GM18873 (cell line): ENCODE measurements around the gene SHMT2.

ENCODE experiments used
- ATAC-seq: cut with Tn5 transposase; IDR thresholded peaks from one replicate; pipeline ENCODE4 v1.9.1; 2021; ENCODE audit warnings: mild to moderate bottlenecking, moderate library complexity, moderate number of reproducible peaks; ENCODE audit not compliant: unreplicated experiment, low FRiP score

SHMT2 gene

DNA sequence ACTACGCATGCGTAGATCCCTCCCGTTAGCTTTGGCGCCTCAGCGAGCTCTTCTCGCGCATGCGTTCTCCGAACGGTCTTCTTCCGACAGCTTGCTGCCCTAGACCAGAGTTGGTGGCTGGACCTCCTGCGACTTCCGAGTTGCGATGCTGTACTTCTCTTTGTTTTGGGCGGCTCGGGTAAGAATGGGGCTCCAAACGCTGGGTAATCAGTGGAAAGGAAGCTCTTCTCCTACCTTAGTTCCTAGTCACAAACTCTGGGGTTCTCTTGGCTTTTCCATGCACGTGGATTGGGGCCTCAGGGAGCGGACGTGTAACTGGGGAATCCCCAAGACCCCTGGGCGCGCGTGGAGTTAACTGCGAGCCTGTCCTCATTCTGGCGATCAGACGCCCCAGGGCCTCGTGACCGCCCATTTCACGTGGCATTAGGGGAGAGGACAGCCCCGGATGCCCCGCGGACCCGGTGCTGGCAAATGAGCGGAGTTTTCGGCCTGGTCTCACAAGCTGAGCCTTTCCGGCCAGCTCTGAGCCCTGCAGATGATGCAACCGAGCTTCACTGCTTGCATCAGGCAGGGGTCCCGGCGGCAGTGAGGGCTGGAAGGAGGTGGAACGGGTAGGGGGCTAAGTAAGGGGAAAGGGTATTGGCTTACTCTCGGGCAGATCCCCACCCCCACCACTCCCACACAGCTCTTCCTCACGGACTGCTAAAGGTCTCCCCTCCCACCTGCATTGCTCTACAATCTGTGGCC is at the start of gene SHMT2:
Gene SHMT2, plus strand, starts transcription at position 78 of the 747 bp plus-strand sequence. Its CDS starts 68 bp downstream, at position 146.
- ATAC-seq: peak; percentile 60

DNA sequence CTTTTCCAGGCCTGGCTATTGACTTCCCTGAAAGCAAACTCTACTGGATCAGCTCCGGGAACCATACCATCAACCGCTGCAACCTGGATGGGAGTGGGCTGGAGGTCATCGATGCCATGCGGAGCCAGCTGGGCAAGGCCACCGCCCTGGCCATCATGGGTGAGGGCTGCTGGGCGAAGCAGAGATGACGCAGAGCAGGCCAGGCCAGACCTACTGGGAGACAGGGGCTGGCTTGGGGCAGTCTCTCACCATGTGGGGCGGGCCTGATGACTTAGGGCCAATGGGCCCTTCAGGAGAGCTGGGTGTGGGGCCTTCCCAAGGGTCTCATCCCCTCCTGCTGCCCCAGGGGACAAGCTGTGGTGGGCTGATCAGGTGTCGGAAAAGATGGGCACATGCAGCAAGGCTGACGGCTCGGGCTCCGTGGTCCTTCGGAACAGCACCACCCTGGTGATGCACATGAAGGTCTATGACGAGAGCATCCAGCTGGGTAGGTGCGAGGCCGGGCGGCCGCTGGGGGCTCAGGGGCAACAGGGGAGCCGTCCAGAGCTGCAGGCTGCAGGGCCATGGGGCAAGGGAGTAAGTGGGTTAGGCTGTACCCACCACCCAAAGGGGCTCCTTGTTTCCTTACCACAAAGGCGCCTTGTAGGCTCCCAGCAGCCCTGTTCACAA is 49.1 kb upstream of the SHMT2 start:
- ATAC-seq: no peak

DNA sequence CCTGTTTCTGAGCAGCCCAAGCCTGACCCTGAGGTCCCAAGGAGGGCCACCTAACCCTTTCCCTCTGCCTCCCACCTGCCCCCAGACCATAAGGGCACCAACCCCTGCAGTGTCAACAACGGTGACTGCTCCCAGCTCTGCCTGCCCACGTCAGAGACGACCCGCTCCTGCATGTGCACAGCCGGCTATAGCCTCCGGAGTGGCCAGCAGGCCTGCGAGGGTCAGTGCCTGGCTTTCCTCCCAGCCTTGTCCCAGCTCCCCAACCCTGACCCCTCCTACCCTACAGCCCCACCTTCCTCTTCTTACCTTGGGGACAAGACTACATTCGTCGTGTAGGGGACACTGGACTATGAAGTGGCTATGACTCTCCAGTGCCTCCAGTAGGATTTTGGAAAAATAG is 48.4 kb upstream of the SHMT2 start:
- no peak for ATAC-seq

GRCh38 chr12:57181561-57182155 is 47.9 kb upstream of the SHMT2 start:
- no peak for ATAC-seq

DNA sequence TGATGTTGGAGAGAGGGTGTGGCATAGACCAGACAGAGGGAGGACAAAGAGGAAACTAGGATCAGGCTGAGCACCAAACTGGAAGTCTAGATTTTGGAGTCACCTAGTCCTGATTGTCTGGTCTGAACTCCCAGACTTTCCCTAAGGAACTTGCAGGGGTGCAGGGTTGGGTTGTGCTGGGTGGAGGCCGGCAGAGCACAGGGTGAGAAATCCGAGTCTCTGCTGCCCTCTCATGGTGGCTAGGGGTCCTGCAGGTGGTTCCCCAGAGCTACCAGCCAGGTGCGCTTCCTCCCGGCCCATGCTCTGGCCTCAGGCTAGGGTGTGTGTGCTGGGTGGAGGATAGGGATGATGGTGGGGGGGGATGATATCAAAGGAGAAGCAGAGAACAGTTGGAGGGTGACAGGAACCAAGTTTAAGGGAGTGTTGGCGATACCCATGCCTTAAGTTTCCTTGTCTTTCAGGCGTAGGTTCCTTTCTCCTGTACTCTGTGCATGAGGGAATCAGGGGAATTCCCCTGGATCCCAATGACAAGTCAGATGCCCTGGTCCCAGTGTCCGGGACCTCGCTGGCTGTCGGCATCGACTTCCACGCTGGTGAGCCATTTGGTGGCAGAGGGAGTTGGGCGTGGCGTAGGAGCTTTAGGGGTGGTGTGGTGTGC is 46.5 kb upstream of the SHMT2 start:
- ATAC-seq: peak; percentile 58

- ATAC-seq: no peak
Measured at GRCh38 chr12:57183939-57184725, 45.4 kb upstream of the SHMT2 start.

- no peak for ATAC-seq
Measured at GRCh38 chr12:57185403-57185802, 44.1 kb upstream of the SHMT2 start.

- ATAC-seq: no peak
Measured at GRCh38 chr12:57185906-57186508, 43.5 kb upstream of the SHMT2 start.

GRCh38 chr12:57187222-57188089 is 42.1 kb upstream of the SHMT2 start:
- ATAC-seq: no peak

DNA sequence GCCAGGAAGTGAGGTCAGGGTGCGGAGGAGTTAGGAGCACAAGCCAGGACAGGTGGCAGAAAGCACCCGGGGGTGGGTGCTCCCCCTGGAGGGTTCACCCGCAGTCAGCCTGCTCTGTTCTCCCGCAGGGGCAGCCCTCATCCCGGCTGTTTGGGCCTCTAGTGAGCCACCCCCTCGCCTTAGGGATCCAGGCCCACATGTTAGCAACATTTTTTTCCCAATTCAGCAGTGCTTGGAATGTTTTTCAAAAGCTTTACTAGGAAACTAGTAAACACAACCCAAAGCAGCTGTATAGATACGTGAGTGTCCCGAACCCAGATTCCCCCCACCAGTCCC is 41.5 kb upstream of the SHMT2 start:
- ATAC-seq: no peak

DNA sequence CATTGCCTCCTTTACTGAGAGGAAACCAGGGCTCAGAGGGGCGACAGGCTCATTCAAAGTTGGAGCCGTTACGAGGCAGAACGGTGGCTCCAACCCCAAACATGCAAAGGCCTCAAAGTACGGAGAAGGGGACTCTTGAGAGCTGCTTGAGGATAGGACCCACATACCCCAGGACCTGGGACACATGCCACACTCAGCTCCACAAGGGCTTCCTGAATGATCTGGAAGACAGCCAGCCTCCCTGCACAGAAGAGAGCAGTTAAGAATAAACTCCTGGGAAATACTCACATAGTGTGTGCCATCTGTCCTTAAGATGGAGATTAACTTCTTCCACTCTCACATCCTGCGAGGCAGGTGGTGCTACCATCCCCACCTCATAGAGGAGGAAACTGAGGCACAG is 39.5 kb upstream of the SHMT2 start:
- ATAC-seq: no peak

DNA sequence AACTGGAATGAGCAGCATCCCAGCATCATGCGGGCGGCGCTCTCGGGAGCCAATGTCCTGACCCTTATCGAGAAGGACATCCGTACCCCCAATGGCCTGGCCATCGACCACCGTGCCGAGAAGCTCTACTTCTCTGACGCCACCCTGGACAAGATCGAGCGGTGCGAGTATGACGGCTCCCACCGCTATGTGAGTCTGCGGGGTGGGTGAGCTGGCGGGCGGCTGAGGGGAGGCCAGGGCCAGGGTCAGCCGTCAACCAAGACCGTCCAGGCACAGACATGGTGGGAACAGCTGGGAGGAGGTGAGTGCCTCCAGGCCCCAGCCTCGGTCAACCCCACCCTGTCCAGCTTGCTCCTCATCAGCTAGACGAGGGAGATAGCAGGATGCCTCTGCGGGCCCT is 38.7 kb upstream of the SHMT2 start:
- ATAC-seq: no peak

- no peak for ATAC-seq
Measured at GRCh38 chr12:57191410-57191809, 38.1 kb upstream of the SHMT2 start.

DNA sequence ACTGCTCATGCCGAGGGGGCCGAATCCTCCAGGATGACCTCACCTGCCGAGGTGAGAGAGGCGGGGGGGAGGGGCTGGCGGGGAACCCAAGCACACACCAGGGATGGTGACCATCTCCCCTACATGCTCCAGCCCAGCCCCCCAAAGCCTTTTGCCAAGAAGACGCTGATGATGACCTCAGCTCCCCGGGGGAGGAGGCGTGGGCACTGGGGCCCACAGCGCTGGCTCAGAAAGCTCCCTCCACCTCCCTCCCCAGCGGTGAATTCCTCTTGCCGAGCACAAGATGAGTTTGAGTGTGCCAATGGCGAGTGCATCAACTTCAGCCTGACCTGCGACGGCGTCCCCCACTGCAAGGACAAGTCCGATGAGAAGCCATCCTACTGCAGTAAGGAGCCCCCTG is 36.6 kb upstream of the SHMT2 start:
- no peak for ATAC-seq

DNA sequence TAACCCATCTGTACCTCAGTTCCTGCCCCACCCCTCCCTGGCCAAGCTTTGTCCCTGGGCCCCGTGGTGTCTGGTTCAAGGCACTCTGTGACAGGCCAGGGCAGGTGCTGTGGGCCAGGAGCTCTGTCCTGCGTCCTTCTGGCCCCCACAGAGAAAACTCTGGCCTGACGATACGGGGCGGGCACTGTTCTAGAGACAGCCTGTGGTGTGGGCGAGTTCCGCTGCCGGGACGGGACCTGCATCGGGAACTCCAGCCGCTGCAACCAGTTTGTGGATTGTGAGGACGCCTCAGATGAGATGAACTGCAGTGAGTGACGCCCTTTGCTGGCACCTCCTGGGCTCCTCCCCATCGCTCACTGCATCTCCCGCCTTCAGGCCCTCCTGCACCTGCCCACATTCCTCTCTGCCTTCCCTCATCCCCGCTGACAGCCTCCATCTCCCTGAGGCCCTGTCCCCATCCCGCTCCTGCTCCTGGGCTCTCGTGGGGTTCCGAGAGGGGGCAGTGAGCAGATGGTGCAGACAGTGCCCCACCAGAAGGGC is 35.7 kb upstream of the SHMT2 start:
- no peak for ATAC-seq

- no peak for ATAC-seq
Measured at GRCh38 chr12:57194253-57194652, 35.3 kb upstream of the SHMT2 start.

GRCh38 chr12:57195186-57195585 is 34.3 kb upstream of the SHMT2 start:
- ATAC-seq: no peak

- ATAC-seq: no peak
Measured at GRCh38 chr12:57195611-57196371, 33.7 kb upstream of the SHMT2 start.
